ENCODE data around the gene ACE.
"Not testable (repeated sequence)": the region's sequence is repeated elsewhere in the genome, so short reads cannot be mapped to it uniquely, and the experiment has no call there.

ACE gene

GRCh38 chr17:63444457-63444856 lies 32.4 kb upstream of the ACE start:
- DNase-seq (ENCODE audit: low spot score) = no peak

- DNase-seq (ENCODE audit: low spot score) = no peak
These were observed 31.8 kb upstream of the ACE start for GRCh38 chr17:63445065-63445464.

- peak; percentile 39 for DNase-seq (ENCODE audit: low spot score)
These were observed 31.3 kb upstream of the ACE start for GRCh38 chr17:63445571-63445953.

- DNase-seq (ENCODE audit: low spot score) = peak; percentile 63
These were observed 30.7 kb upstream of the ACE start, which contains the start of gene CYB561 for GRCh38 chr17:63445954-63446752. CYB561 (minus strand) TSS chr17:63446306; CDS start chr17:63437547, 8,759 bp downstream.

- DNase-seq (ENCODE audit: low spot score) = peak; percentile 36
These were observed 29.9 kb upstream of the ACE start for GRCh38 chr17:63446753-63447470.

- no peak for DNase-seq (ENCODE audit: low spot score)
These were observed 29.3 kb upstream of the ACE start for GRCh38 chr17:63447471-63448009.

- no peak for DNase-seq (ENCODE audit: low spot score)
These were observed 28.2 kb upstream of the ACE start for GRCh38 chr17:63448655-63449054.

- peak; percentile 15 for DNase-seq (ENCODE audit: low spot score)
These were observed 26.3 kb upstream of the ACE start for GRCh38 chr17:63450551-63450950.

- no peak for DNase-seq (ENCODE audit: low spot score)
These were observed 25.7 kb upstream of the ACE start for GRCh38 chr17:63451150-63451549.

GRCh38 chr17:63452046-63452961 lies 24.6 kb upstream of the ACE start:
- DNase-seq (ENCODE audit: low spot score) = no peak

GRCh38 chr17:63452962-63453551 lies 23.8 kb upstream of the ACE start:
- no peak for DNase-seq (ENCODE audit: low spot score)

GRCh38 chr17:63454357-63454756 lies 22.5 kb upstream of the ACE start:
- not testable (repeated sequence) for DNase-seq (ENCODE audit: low spot score)

GRCh38 chr17:63454915-63455314 lies 21.9 kb upstream of the ACE start:
- DNase-seq (ENCODE audit: low spot score) = no peak

GRCh38 chr17:63455417-63455816 lies 21.4 kb upstream of the ACE start:
- no peak for DNase-seq (ENCODE audit: low spot score)

- DNase-seq (ENCODE audit: low spot score) = no peak
These were observed 18.4 kb upstream of the ACE start for GRCh38 chr17:63458478-63458877.

- no peak for DNase-seq (ENCODE audit: low spot score)
These were observed 16.8 kb upstream of the ACE start for GRCh38 chr17:63460018-63460417.

GRCh38 chr17:63463771-63464170 lies 13.1 kb upstream of the ACE start:
- DNase-seq (ENCODE audit: low spot score) = no peak

- DNase-seq (ENCODE audit: low spot score) = no peak
These were observed 12.1 kb upstream of the ACE start for GRCh38 chr17:63464691-63465236.

GRCh38 chr17:63468099-63468498 lies 8.8 kb upstream of the ACE start:
- DNase-seq (ENCODE audit: low spot score) = not testable (repeated sequence)

GRCh38 chr17:63474174-63474573 lies 2.7 kb upstream of the ACE start:
- DNase-seq (ENCODE audit: low spot score) = no peak
